ENCODE results near the gene CMTM8.
"Not testable (repeated sequence)": the region's sequence is repeated elsewhere in the genome, so short reads cannot be mapped to it uniquely, and the experiment has no call there.

The CMTM8 gene

GRCh38 chr3:32222950-32223349 is 15.5 kb upstream of the CMTM8 start:
- H3K36me3 ChIP-seq, result no peaks in the 10 kb centered on the region
- DNase-seq, result no peak
- H3K4me1 ChIP-seq, result no peaks in the 10 kb centered on the region
- TF ChIP-seq CTCF (IDR thresholded peaks at IDR 0.05; ENCODE audit: low read depth, low read length), result no peak
- H3K9me3 ChIP-seq, result no peaks in the 10 kb centered on the region
- no peaks in the 10 kb centered on the region for H3K27me3 ChIP-seq
- no peak overlapping the region for H3K4me3 ChIP-seq (ENCODE audit: low read depth, low read length)

GRCh38 chr3:32224016-32224516 is 14.4 kb upstream of the CMTM8 start:
- no peaks in the 10 kb centered on the region for H3K4me1 ChIP-seq
- TF ChIP-seq CTCF (IDR thresholded peaks at IDR 0.05; ENCODE audit: low read depth, low read length), result no peak
- H3K4me3 ChIP-seq (ENCODE audit: low read depth, low read length), result no peak overlapping the region
- H3K27me3 ChIP-seq, result no peaks in the 10 kb centered on the region
- no peaks in the 10 kb centered on the region for H3K36me3 ChIP-seq
- DNase-seq, result no peak
- H3K9me3 ChIP-seq, result no peaks in the 10 kb centered on the region

GRCh38 chr3:32226875-32227500 is 11.5 kb upstream of the CMTM8 start:
- DNase-seq, result no peak
- no peaks in the 10 kb centered on the region for H3K9me3 ChIP-seq

DNA sequence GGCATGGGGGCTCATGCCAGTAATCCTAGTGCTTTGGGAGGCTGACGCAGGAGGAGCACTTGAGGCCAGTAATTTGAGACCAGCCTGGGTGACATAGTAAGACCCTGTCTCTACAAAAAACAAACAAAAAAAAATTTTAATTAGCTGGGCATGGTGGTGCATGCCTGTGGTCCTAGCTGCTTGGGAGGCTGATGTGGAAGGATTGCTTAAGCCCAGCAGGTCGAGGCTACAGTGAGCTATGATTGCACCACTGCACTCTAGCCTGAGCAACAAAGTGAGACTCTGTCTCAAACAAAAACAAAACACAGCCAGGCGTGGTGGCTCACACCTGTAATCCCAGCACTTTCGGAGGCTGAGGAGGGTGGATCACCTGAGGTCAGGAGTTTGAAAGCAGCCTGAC is 9.7 kb upstream of the CMTM8 start:
- DNase-seq; H3K4me1 ChIP-seq; H3K9me3 ChIP-seq; H3K4me3 ChIP-seq (ENCODE audit: low read depth, low read length); H3K27me3 ChIP-seq; H3K36me3 ChIP-seq: not testable (repeated sequence)

More at GRCh38 chr3:32226875-32227500, 11.5 kb upstream of the CMTM8 start:
- no peak for TF ChIP-seq CTCF (IDR thresholded peaks at IDR 0.05; ENCODE audit: low read depth, low read length)
- no peaks in the 10 kb centered on the region for H3K36me3 ChIP-seq
- H3K4me3 ChIP-seq (ENCODE audit: low read depth, low read length), result no peak overlapping the region
- H3K27me3 ChIP-seq, result no peaks in the 10 kb centered on the region
- no peaks in the 10 kb centered on the region for H3K4me1 ChIP-seq

DNA sequence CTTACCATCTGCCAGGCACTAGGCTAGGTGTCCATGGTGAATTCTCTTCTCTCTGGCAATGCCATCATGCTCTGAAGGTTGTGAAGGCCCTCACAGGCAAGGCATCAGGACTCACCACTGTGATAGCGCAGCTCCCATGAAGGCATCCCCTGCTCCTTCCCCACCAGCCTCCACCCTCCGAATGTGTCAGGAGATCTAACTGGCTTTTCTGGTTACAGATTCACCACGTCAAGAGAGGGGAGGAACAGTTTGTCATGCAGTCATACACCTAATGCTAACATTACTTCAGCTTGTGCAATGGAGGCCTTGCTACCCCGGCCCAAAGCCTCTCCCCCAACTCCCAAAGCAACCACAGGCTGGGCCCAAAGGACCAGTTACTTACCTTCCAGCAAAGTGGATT is 8.9 kb upstream of the CMTM8 start:
- Histone ChIP-seq H3K27me3 (no peaks in the 10 kb centered on the region), H3K4me1 (no peaks in the 10 kb centered on the region), H3K9me3 (no peaks in the 10 kb centered on the region), H3K36me3 (no peaks in the 10 kb centered on the region), H3K4me3 (ENCODE audit: low read depth, low read length) (no peak overlapping the region)
- TF ChIP-seq CTCF (IDR thresholded peaks at IDR 0.05; ENCODE audit: low read depth, low read length), result no peak
- no peak for DNase-seq

- Histone ChIP-seq H3K4me1 (no peaks in the 10 kb centered on the region), H3K36me3 (no peaks in the 10 kb centered on the region), H3K27me3 (peaks cover 22% of the 10 kb centered on the region), H3K4me3 (ENCODE audit: low read depth, low read length) (no peak overlapping the region), H3K9me3 (no peaks in the 10 kb centered on the region)
- no peak for DNase-seq
- no peak for TF ChIP-seq CTCF (IDR thresholded peaks at IDR 0.05; ENCODE audit: low read depth, low read length)
Measured at GRCh38 chr3:32236377-32236776, 2.1 kb upstream of the CMTM8 start.
